GM21529 (cell line): ENCODE results near the gene SSTR1.

ENCODE experiments used
- ATAC-seq: cut with Tn5 transposase; IDR thresholded peaks from one replicate; pipeline ENCODE4 v1.9.1; 2021; ENCODE audit not compliant: unreplicated experiment

The SSTR1 gene

DNA sequence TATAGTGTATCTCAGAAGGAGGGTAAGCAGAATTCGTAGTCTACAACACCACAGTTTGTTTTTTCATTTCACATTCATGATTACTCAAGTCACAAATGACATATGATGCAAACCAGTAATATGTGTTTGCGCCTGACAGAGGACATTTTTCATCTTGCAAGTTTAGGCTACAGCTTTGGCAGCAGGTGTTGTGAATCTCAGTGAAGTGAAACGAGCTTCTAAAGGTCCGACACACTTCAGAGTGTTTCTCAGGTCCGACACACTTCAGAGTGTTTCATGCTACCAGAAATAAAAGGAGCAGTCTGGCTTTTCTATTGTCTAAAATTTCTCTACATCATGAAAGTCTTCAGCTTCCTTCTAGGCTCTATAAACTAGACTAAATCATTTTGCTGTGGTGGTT lies 25.5 kb downstream of the SSTR1 start:
- ATAC-seq: no peak

DNA sequence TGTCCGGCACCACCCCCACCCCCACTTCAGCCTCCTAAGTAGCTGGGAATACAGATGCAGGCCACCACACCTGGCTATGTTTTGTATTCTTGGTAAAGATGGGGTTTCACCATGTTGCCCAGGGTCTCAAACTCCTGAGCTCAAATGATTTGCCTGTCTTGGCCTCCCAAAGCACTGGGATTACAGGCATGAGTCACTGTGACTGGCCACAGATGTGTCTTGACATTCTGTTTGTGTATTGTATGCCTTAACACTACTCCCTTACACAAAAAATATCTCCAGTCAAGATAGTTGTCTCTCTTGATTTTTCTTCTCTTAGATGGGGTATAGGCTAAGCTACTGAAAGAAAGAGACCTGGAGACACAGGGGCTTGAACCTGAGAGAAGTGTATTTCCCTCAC lies 30.6 kb downstream of the SSTR1 start:
- no peak for ATAC-seq

- ATAC-seq: no peak
These were observed 31.2 kb downstream of the SSTR1 start for GRCh38 chr14:38238878-38239277.

GRCh38 chr14:38243696-38244240 lies 36.1 kb downstream of the SSTR1 start:
- no peak for ATAC-seq

DNA sequence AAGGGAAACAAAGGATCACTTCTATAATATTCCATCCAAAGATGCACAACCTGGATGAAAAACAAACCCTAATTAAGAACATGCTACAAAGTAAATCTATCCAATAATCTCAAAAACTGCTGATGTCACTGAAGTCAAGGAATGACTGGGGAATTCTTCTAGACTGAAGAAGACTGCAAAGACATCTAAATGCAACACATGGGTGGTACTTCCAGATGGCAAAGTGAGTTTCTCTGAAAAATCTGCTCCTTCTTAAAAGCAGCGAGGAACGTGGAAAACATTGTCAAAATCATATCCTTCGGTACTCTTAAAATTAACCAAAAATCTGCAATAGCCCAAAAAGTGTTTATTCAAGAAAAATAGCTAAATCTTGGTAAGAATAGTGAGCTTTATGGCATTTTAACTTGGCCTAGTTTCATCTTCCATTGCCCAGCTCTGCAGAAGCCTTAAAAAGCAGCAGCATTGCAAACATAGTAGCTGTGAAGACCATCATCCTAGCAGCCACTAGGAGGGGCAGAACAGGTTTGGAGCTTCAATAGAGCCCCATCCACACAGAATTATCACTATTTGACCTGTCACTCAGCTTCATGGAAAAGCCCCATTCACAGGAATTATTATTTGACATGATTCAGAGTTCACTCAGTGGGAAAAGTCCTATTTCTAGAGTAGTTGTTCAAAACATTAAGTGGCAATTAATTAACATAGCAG lies 40.8 kb downstream of the SSTR1 start:
- ATAC-seq: no peak

DNA sequence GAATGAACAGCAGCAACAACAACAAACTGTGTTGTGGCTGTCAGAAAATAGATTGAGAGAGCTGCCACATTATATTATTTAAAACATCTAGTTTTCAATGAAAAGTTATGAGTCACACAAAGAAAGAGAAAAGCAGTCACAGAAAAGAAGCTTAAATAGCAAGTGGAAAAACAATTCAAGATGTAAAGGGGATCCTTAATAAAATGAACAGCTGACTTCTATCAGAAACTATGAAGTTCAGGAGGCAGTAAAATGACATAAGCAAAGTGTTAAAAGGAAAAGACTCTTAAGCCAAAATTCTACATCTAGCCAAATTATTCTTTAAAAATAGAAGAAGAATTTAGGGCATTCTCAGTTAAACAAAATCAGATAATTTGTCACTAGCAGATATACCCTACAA lies 42.6 kb downstream of the SSTR1 start:
- no peak for ATAC-seq

- no peak for ATAC-seq
These were observed 44.5 kb downstream of the SSTR1 start for GRCh38 chr14:38252066-38252710.

DNA sequence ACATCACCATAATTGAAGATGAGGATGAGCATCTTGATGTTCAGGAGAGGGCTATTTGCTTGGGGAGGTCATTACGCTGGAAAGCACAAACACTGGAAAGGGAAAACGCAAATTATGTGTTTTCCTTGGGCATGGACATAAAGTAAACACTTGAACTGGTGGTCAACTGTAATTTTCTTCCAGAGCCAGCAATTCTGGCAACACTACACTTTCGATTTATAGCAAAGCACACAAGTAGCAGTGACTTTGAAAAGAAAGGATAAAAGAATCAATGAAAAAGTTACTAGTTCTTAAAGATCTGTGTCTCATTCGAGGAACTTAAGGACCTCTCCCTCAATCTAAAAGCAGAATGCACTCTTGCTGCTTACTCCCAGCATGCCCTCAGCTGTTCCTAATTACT lies 46.0 kb downstream of the SSTR1 start:
- no peak for ATAC-seq

DNA sequence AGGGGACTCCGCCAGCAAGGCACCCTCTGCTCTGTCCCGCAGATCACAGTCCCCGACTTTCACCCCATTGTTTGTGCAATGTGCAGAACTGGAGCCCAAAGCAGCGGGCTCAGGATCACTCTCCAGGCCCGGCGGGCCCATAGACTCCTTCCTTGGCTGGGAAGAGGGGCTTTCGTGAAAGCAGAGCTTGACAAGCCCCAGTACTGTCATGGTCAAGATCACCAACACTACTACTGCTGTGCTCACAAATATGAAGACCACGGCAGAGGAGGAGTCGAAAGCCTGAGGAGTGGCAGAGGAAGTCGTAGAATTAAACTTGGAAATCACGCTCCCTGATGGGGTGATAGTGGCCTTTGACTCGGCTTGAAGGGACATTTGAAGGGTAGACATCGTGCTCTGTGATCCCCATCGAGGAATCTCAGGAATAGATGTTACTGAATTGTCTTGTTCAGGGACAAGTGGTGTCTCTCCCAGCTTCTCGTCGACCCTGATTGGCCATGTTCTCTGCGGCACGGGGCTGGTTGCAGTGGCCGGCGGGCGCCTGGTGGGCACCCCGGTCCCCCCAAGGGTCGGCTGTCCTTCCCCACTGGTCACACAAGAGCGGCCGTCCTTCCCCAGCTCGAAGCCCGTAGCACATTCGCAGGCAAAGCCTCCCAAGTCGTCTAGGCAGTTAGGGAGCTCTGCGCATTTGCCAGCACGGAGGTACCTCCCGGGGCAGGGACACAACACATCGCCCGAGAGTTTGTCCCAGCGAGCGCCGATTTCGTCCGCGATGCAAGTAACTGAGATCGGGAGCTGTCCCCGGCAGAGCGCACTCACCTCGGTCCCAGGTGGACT lies 47.1 kb downstream of the SSTR1 start:
- no peak for ATAC-seq

GRCh38 chr14:38255408-38255672 lies 47.6 kb downstream of the SSTR1 start:
- no peak for ATAC-seq

DNA sequence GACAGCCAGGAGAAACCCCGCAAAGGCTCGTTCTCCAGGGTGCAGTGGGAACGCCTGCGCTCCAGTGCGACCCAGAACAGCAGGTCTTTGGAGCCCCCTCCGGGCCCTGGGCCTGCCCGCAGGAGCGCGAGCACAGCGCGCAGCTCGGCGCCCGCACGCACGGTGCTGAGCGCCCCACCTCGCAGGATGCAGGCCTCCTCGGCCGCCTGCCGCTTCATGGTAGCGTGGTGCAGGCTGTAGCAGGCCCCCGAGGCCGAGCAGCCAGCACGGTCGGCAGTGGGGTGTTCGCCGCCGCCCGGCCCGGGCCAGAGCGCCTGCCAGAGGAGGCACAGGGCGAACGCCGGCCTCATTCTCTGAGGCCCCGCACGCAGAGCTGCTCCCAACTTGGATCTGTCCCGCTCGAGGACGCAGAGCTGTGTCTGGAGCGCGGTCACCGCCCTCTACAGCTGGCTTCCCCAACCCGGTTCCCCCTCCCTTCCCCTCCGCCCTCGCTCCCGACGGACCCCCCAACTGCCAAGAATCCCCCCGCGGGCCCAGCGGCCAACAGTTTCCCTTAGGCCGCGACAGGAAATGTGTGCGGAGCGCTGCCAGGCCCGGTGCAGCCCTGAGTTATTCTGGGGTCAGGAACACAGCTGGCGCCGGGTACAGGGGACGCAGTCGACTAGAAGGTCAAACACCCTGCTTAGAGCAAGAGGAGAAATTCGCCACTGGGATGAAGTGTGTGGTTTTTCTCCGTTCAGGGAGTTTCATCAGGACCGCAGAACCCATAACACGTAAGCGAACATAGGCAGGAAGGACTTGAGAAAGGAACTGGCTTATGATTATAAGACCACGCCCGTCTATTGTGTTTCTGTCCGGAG lies 48.2 kb downstream of the SSTR1 start, which contains the start of gene CLEC14A:
Gene CLEC14A (minus strand): TSS at position 421 of the 860 bp plus-strand sequence. CDS start 71 bp downstream, at position 350.
- ATAC-seq: no peak

- ATAC-seq: no peak
These were observed 48.8 kb downstream of the SSTR1 start for GRCh38 chr14:38256533-38256840.

DNA sequence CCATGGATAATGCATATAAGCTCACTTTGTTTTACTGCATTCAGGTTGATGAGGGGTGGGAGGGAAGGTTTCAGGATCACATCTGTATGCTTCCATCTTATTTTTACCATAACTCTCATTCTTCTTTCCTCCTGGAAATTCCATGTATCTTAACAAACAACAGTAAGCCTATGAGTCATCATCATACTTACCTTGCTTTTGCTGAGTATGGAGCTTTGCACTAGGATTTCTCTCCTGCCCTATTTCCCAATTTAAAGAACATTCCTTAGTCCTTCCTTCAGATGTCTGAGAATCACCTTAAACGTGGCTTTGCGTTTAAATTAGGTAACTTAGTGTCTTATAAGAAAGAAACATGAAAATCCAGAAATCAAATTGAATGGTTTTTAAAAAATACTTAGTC lies 49.8 kb downstream of the SSTR1 start:
- ATAC-seq: no peak

DNA sequence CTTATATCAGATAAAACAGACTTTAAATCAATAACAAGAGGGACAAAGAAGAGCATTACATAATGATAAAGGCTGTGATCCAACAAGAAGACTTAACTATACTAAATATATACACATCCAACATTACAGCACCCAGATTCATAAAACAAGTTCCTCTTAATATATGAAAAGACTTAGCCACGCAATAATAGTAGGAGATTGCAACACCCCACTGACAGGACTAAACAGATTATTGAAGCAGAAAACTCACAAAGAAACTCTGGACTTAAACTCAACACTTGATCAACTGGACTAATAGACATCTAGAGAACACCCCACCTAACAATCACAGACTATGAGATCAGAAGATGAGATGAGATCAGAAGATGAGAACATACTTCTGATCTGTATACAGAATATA lies 53.9 kb downstream of the SSTR1 start:
- no peak for ATAC-seq
